Kidney epithelial cell (primary cell): ENCODE measurements around the gene OR10A3. TPM values are rescaled to one million over a fixed set of nuclear protein-coding genes. Genes with fewer than 3 reads are reported as not detected.

Experiments
- DNase-seq: peaks from one replicate; pipeline ENCODE4 v3.0.0-alpha.2; 2010; ENCODE audit warnings: low read depth
- H3K27me3 ChIP-seq: 2 replicates; pipeline ENCODE4 v1.6.0; 2011; ENCODE audit warnings: low read length; ENCODE audit not compliant: control insufficient read depth, insufficient read depth
- H3K36me3 ChIP-seq: 2 replicates; pipeline ENCODE4 v1.5.1; 2011; ENCODE audit warnings: low read length; ENCODE audit not compliant: control insufficient read depth, insufficient read depth
- H3K4me3 ChIP-seq: 2 replicates; pipeline ENCODE4 v1.5.1; 2011; ENCODE audit warnings: low read depth, mild to moderate bottlenecking, control low read depth, low read length
- CTCF ChIP-seq: IDR thresholded peaks from 2 replicates; pipeline ENCODE4 v1.5.1; 2011; ENCODE audit warnings: mild to moderate bottlenecking, moderate library complexity, low read length, control low read depth, inconsistent platforms; ENCODE audit not compliant: insufficient read depth, poor library complexity, severe bottlenecking
- total RNA-seq: library from RNA; depleted of rRNA; stranded (reverse); fragments of >200 nt; gene quantifications from 2 replicates; pipeline ENCODE4 v1.2.3, GENCODE V29; 2015

OR10A3 gene
- total RNA-seq, 1 donor from 2014 or later: not detected

- DNase-seq: no peak
- no peaks in the 10 kb centered on the region for H3K36me3 ChIP-seq
- H3K4me3 ChIP-seq: no peak overlapping the region
- H3K27me3 ChIP-seq: no peaks in the 10 kb centered on the region
- TF ChIP-seq CTCF: no peak
These were observed 37.6 kb downstream of the OR10A3 start for GRCh38 chr11:7903940-7904339.

GRCh38 chr11:7901319-7901854 is 40.1 kb downstream of the OR10A3 start:
- no peak overlapping the region for H3K4me3 ChIP-seq
- TF ChIP-seq CTCF: no peak
- H3K27me3 ChIP-seq: no peaks in the 10 kb centered on the region
- no peaks in the 10 kb centered on the region for H3K36me3 ChIP-seq
- no peak for DNase-seq

GRCh38 chr11:7900686-7901085 is 40.8 kb downstream of the OR10A3 start:
- Histone ChIP-seq H3K27me3 (no peaks in the 10 kb centered on the region), H3K4me3 (no peak overlapping the region), H3K36me3 (no peaks in the 10 kb centered on the region)
- no peak for DNase-seq
- TF ChIP-seq CTCF: no peak

GRCh38 chr11:7899418-7899817 is 42.1 kb downstream of the OR10A3 start:
- no peak for DNase-seq
- Histone ChIP-seq H3K36me3 (no peaks in the 10 kb centered on the region), H3K27me3 (no peaks in the 10 kb centered on the region), H3K4me3 (no peak overlapping the region)
- no peak for TF ChIP-seq CTCF

GRCh38 chr11:7898666-7899283 is 42.7 kb downstream of the OR10A3 start:
- no peak overlapping the region for H3K4me3 ChIP-seq
- no peaks in the 10 kb centered on the region for H3K36me3 ChIP-seq
- no peaks in the 10 kb centered on the region for H3K27me3 ChIP-seq
- TF ChIP-seq CTCF: no peak
- no peak for DNase-seq

- Histone ChIP-seq H3K36me3 (no peaks in the 10 kb centered on the region), H3K27me3 (no peaks in the 10 kb centered on the region), H3K4me3 (no peak overlapping the region)
- no peak for TF ChIP-seq CTCF
- no peak for DNase-seq
These were observed 45.3 kb downstream of the OR10A3 start for GRCh38 chr11:7896009-7896785.
